RPMI7951 (cell line): ENCODE results near the gene BCAP31. TPM values are rescaled to one million over a fixed set of nuclear protein-coding genes. Genes with fewer than 3 reads are reported as not detected.
A peak's percentile ranks its signal among the peaks of the same experiment; 100 is the strongest.
"Not testable (repeated sequence)": the region's sequence is repeated elsewhere in the genome, so short reads cannot be mapped to it uniquely, and the experiment has no call there.

ENCODE experiments used
- DNase-seq: peaks from one replicate; pipeline ENCODE4 v3.0.0-alpha.2; 2012; ENCODE audit warnings: low read depth
- total RNA-seq: library from RNA; depleted of rRNA; stranded (reverse); fragments of >200 nt; shearing (Covaris generic); gene quantifications from 2 replicates; pipeline ENCODE4 v1.2.3, GENCODE V29; 2014

BCAP31 gene
- total RNA-seq, 1 experiment from 2014 or later = 128 TPM

DNA sequence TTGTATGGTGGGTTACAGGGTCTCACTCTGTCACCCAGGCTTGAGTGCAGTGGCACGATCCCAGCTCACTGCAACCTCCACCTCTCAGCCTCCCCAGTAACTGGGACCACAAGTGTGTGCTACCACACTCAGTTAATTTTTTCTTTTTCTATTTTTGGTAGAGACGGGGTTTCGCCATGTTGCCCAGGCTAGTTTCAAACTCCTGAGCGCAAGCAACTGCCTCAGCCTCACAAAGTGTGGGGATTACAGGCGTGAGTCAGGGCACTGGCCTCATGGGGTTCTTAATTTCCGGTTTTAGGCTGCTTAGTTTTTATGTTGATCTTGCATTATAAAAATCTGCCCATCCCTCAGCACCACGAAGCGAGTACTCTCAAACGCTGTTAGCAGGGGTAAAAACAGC, 6.7 kb downstream of the BCAP31 start:
- DNase-seq = no peak

DNA sequence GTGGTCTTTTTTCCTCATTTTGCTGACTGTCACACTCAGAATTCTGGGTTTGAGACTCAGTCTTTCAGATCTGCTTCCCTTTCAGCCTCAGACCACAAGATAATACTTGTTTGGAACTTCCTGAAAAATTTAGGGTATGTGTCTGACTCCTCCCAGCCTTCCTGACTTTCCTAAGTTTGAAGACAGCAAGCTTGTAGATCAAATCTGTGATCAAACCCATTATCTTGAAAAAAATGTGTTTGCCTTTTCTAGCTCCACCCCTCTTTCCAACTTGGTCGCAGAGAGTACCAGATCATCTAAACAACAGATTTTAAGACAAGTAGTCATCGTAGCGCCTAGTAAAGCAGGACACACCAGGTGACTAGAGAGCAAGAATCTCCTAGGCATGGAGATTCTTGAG, 9.9 kb downstream of the BCAP31 start:
- DNase-seq = no peak

DNA sequence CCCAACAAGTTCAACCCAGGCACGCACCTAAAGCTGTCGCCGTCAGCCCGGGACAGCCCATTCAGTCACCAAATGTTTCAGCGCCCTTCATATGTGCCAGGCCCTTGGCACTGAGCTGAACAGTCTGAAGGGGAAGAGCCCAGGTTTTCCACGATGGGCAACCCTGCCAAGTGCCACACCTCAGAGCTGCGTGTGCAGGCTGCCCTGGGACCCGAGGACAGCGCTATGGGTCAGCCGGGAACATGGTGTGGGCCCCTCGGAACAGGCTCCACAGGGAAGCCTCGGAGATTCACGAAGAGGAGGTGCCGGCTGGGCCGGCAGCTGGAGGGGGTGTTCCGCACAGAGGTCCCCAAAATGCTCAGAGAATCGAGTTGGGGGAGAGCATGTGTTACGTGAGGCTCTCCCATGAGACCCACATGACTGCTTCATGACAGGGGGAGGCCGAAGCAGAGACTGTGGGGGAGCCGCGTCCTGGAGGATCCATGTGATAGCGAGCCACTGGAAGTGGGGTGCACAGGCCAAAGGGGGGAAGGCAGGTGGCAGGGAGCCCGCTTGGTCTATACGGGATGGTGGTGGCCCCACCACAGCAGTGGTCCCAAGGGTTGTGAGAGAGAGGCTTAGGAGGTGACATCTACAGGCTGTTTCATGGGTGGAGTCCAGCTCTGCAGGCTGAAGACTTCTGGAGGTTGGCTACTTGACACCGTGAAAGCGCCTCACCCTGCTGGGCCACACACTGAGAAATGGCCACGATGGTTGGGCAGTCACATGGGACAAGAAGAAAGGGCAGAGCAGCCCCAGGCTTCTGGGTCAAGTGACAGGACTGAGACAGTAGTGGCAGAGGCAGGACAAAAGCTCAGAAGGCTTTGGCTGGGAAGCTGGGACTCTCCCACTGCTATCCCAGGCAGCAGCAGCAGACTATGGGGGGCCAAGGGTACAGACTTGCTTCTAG, 14.2 kb downstream of the BCAP31 start:
- DNase-seq = no peak

DNA sequence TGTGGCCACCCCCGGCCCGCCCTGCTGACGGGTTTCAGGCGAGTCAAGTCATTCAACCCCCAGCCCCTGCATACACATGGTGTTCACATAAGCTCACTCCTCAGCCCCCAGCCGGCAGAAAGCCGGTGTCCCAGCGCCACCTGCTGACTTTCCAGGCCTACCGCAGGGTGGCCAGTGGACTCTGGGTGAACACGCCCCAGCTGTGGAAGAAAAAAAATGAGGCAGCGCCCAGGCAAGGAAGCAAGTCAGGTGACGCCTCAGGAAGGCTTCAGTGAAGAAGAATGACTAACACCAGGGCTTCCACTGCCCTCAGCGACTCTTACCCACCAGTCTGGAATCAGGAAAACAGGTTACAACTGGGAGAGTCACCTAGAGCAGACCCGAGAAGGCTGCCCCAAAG, 15.8 kb downstream of the BCAP31 start:
- DNase-seq = peak; percentile 57

DNA sequence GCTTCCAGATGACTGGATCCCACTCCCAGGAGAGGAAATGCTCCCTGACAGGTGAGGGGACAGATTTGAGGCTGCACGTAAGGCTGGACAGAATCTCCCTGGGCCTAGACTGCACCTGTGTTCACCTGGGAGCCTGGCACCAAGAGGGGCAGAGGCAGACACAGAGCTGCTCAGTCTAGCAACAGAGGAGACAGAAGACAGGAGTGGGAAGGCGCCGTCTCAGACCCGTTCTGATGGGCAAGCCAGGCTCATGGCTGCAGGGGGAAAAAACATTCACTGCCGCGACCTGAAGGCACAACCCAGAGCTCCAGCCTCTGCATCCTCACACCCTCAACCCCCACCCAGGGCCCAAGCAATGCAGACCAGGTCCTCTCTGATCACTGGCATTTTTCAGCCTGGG, 16.8 kb downstream of the BCAP31 start:
- no peak for DNase-seq

DNA sequence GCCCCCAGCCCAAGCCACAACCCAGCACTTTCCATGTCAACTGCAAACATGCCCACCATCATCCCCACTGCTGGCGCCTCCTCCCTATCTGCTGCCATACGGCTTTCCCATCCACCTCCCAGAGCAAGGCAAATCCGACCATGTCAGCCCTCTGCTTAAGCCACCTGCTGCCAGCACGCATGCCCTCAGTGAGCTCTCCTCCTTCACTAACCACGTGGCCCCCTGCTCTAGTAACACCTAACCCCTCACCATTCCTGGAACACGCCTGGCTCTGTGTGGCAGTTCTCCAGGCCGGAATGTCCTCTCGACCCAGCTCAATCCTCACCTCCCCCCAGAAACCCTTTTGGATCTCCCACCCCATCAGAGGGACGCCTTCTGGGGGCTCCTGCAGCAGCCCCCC, 17.4 kb downstream of the BCAP31 start:
- DNase-seq = no peak

DNA sequence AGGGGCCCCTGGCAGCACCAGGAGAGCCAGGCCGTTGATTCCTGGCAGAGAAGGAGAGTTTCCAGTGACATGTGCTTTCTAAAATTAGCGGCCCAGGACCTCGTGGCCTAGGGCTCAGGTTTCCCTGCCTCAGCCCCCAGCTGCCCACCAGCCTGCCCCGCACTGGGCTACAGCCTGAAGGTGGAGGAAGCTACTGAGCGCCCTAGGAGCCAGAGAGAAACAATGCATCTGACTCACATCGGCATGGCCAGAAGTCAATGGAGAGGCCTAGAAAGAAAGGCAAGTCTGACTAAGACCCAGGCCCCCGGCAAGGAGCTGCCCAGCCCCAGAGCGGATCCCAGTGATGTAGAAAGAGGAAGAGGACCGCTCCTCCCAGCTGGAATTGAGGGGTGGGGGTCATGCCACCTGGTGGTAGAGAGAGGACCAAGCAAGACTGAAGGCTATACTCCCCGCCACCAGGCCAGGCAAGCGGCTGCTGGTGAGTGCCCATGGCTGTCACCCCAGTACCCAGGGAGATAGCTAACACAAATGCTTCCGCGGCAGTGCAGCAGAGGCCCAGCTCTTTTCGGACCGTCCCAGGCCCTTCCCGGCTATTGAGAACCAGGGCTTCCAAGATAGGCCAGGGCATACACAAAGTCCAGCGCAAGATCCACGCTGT, 18.7 kb downstream of the BCAP31 start:
- not testable (repeated sequence) for DNase-seq

DNA sequence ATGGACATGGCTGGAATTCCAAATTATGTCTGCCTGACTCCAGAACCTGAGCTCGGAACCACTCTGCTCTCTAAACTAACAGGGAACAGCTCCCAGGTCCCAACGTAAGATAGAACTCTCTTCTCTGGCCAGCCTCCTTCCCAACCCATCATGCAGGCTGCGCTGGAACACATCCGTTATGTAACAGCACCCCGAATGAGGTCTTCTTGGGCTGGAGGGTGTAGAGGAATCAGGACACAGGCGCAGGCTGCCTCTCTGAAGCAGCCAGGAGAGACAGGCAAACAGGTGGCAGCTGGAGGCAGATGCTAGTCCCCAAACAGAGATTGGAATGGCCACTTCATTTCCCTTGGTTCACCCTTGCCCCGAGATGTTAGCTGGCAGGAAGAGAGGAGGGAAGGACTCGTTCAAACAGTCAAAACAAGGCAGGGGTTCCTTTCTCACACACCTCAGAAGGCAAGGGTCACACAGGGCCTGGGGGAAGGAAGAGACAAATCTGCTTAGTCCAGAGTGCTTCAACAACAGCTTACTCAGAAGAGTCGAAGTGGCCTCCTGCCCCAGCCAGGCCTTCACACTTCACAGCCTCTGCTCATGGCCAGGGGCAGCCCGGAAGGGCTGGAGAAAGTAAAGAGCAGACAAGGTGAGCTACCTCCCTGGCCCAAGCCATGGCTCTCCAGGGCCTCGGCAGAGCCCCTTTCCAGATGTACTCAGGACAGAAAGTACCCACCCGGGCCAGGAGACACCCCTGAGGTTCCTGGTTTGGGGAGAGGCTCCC, 19.4 kb downstream of the BCAP31 start:
- not testable (repeated sequence) for DNase-seq

DNA sequence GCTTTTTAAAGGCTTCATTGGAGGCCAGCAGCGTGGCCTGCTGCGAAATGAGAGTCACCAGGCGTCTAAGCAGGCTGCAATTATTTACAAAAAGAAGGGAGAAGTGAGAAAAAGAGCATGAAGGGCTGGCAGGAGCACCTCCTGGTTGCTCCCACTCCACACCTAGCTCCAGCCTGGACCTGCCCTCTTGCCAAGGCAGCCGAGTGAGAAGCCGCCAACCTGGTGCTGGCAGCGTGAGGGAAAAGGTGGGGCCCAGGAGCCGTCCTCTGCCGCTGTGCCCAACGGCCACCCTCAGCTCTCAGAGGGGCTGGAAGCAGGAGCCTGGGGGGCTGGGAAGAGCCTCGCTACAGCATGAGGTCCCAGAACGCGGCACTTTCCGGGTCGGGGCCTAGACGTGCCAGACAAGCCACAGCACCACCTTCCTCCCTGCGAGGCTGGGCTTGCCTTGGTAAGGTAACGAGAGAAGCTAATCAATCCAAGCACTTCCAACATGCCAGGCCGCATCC, 20.1 kb downstream of the BCAP31 start:
- no peak for DNase-seq

DNA sequence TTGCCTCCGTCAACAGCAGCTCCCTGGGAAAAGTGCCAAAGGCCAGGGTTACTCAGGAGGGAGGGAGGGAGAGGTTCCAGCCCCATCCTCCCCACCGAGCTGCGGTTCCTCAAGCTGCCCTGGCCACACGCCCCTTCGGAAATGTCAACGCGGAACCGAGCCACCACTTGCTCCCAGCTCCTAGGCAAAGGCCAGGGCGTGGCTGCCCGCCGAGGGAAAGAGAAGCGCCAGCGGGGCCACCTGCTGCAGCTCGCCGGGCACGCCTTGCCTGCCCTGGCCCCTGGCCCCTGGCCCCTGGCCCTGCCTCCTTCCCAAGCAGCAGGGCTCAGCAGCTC, 21.2 kb downstream of the BCAP31 start:
- DNase-seq = no peak

DNA sequence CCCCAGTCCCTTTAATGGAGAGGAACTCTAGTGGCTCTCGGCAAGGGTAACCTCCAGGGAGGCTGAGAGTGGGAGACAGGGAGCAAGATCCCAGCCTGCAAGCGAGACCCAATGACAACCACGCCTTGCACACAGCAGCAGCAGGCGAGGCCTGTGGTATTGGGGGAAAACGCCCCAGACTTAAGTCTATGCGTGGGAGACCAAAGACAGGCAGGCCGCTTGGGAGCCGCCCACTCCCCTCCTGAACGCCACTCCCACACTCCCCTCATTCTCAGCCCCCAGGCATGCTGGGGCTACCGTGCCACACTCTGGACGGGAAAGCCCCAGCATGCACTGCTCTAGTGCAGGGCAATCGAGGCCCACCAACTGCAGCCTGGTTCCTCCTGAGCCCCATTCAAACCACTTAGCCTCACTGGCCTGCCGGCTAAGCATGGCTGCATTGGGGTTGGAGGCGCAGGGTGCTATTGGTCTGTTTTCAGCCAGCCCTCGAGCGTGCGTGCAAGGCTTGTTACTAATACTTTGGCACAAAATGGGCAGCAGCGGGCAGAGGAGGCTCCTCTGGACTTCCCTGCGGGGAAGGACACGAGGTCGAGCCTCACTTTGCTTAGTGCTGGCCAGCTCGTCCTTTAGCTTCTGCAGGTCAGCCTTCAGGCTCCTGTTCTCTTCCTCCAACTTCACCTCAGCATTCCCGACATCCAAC, 21.7 kb downstream of the BCAP31 start:
- no peak for DNase-seq

DNA sequence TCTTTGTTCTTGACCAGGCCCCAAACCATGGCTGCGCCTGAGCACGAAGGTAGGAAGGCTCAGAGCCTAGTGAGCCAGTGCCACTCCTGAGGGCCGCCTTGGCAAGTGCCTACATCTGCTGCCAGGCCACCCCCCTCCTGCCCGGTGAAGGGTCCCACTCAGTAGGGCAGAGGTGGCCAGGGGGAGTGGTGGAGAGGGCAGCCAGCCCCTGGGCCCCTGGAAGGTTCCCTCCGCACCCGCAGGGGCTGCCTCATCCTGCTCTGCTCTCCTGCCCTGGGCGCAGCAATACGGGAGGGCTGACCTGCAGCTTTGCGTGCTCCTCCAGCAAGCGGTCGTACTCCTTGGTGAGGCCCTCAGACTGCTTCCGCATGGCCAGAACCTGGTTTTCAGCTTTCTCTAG, 22.5 kb downstream of the BCAP31 start:
- DNase-seq = no peak

DNA sequence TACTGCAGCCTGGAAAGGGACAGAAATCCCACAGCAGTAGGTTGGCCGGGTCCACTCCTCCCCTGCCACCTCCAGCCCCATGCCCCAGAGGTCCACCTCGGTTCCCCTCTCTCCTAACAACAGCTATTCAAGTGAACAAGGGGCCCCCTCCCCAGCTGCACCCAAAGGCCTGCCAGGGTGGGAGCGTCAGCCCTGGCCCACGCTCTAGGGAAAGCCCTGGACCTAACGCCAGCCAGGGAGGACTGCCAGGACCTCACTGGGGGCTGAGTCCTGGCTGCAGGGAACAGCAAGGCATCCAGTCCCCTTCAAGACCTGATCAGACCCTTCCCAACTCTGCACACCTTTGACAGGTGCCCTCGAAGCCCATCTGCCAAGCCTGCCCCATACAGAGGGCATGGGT, 23.2 kb downstream of the BCAP31 start:
- no peak for DNase-seq

DNA sequence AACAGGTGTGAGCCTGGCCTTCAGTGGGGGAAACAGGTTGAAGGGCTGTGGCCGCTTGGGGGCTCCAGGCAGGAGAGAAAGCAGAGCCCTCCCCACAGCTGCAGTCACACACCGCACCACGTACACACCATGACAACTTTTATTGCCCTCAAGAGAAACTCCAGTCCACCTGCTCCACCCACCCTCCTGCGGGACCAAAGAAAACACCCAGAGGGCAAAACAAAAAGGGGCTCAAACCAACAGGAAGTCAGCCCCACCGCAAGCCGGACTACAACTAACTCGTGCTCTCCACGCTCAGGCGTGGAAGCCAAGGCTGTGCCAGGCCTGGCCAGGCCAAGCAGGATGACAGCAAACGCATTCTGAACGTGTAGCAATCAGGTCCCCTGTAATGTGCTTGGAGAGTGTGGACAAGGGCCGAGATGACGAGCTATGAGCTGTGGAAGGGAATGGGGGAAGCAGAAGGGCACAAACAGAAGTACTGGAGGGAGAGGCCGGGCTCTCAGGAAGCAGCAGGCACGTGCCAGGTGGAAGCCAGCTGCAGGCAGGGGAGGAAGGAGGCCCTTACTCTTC, 23.7 kb downstream of the BCAP31 start:
- peak; percentile 13 for DNase-seq

DNA sequence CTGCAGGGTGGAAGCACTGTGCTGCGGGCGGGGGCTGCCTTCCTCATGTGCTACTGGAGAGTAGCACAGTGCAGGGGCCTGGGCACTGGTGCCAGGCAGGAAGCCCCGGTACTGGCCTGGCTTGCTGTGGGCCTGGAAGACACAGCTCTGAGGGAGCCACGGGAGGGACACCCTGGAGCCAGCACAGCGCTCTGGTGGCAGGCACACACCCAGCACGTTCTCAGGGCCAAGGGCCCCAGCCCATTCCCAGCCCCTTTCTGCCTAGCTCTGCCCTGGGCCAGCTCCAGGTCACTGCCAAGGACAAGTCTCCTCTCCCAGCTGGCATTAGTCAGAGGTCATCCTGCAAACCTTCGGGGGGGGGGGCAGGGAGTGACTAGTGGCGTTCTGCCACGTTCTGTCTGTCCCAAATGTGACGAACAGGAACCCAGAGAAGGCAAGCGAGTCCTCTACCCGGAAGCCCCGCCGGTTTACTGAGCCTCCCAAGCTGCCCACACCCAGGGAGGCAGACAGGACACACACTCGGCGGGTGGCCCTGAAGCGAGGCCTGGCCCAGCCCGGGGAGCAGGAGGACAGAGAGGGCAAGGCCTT, 24.3 kb downstream of the BCAP31 start:
- not testable (repeated sequence) for DNase-seq

DNA sequence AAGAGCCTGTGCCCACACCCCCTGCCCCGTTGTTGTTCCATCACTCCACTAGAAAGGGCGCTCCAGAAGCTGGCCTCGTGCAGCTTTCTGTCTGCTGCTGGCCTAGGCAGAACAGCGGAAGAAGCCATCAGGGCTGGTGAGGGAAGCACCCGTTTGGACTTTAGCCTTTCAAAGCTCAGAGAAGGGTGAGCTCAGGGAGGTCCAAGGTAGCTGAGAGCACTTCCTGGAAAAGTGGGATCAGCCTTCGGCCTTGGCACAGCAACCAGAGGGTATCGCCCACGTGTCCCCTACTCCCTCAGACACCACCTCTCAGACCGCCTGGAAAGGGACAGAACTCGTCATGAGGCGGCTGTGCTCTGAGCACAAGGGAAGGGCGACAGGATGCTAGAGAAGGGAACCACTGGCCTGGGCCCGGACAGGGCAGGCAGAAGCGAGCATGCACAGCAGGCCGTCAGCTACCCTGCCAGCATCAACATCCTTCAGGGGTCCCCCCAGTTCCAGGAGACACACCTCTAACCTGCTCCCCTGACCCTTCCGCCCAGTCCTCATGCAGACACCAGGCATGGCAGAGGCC, 24.9 kb downstream of the BCAP31 start:
- not testable (repeated sequence) for DNase-seq

DNA sequence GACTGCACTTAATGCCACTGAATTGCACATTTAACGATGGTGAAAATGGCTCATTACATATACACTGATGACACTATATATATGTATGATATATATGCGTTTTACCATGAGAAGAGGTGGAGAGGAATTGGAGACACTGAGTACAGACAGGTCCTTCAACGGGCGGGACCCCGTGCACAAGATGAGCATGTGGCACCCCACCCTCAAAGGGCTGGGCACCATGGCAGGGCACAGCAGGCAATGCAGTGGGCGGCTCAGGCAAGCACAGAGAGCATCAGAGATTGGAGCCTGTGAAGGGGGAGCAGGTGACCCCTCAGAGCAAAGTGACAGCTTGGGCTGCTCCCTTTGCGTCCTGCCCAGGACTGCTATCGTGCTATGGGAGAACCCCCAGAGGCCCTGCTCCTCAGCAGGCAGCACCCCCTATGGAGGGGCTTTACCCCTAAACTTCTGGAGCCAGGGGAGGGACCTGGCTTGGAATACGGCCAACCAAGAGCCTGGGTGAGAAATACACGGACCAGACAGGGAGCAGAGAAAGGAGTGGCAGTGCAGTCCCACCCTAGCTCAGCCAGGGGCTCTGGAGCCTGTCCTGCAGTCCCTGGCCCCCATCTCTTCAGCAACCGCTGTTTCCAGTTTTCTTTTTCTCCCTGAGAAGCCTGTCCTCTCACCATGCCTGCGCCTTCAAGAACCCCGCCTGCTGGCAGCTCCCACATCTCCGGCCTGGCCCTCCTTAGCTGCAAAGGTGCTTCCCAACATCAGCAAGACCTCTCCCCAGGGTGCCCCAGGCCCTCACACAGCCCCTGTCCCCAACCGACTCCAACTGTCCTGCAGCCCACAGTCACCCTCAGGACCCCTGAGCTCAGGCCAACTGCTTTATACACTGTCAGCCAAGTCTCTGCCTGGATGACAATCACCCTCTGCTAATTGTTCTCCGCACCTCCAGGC, 26.0 kb downstream of the BCAP31 start:
- no peak for DNase-seq

DNA sequence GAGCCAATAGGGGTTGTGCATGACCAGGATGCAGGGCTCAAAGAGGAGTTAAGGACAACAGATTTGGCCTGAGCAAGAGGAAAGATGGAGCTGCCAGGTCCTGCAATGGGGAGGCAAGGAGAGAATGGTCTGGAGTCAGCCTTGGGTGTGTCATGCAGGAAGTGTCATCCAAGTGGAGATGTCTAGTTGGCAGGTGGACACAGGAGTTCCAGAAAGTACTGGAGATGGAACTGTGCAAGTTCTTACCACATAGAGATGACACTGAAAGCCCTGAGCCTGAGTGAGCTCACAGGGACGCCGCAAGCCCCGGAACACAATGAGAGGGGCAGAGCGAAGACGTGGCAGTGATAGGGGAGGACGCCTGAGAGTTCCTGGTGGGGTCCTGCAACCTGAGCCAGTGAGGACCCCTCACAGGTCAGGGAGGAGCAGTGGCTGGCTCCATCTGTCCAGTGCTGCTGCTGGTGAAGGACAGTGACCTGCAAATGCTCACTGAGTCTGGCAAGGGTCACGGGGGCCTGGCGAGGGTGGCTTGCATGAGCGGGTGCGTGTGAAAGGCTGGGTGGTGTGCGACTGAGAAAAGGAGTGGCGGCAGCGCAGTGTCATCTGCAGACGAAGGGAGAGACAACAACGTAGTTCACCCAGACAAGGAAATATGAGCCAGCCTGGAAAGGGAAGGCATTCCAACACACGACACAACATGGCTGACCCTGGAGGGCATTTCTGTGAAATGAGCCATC, 27.0 kb downstream of the BCAP31 start:
- not testable (repeated sequence) for DNase-seq

DNA sequence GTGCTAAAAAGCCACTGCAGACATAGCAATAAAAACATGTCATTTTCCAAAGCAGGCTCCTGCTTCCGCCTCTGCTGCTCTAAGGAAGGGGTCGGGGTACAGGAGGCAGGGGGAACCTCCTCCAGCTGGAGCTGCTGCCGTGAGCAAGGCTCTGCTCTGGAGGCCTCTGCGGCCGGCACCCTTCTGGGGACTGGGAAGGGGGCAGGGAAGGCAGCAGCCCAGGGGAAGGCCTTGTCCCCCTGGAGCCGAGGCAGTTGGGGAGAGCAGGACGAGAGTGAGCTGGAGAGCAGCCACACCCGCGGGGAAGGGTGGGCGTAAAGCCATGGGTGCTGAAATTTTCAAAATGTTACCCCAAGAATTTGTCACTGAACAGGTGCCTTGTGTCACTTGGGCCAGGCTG, 27.6 kb downstream of the BCAP31 start:
- not testable (repeated sequence) for DNase-seq
